NCI-H1930 (cell line): Measurements from ENCODE around the gene CCDC138.

ENCODE experiments used
- DNase-seq, 2 experiments: peaks; one replicate each; lab custom pipeline; 2025; lab: John Stamatoyannopoulos, UW

Gene CCDC138

DNA sequence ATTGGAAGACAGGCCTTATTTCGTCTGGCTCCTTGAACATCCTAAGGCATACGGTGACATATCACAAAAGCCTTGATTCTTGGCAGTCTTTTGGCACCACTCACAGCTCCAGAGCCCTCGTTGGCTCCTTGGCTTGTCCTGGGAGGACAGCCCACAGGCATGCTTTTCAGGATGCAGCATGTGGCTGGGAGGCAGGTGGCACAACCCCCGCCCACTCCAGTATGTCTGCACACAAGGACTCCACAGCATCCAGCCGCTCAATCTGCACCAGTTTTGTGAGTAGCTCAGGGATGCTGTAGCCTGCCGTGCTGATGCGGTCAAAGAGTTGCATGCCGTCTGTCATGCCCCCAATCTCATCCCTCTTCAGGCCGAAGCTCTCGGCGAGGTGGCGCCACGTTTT lies 110.2 kb downstream of the CCDC138 start:
- no peak for DNase-seq

DNA sequence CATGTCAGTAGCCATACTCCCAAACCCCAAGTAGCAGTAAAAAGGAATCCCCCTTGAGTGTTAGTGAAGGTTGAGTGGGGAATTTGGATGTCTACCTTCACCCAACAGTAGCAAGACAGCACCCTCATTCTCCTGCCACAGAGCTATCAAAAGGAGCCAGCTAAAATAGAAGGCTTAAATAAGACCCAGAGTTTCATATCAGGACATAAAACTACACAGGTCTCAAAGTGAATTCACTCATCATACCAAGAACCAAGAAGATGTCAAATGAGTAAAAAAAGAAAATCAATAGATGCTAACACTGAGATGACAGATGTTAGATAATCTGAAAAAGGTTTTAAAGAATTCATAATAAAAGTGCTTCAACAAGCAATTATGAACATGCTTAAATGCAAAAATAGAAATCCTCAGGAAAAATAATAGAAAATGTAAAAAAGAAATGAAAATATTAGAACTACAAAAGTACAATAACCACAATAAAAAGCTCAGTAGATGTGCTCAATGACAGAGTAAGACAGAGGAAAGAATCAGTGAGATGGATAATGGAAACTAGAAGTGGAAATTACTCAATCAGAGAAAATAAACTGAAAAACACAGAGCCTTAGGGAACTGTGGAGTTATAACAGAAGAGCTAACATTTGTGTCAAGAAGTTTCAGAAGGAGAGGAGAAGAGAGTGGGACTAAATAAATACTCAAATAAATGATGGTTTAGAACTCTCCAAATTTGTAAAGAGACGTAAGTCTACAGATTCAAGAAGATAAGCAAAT lies 111.9 kb downstream of the CCDC138 start:
- DNase-seq: no peak

DNA sequence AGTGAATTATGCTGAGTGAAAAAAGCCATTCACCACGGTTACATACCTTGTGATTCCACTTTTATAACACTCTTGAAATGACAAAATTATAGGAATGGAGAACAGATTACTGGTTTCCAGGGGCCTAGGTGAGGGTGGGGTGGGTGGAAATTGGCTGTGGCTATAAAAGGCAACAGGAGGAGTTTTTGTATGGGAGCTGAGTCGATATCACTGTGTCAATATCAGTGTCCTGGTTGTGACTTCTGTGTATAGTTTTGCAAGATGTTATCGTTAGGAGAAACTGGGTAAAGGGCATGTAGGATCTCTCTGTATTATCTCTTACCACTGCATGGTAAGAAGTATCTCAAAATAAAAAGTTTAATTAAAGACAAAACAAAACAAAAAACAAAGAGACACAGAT lies 118.1 kb downstream of the CCDC138 start:
- DNase-seq: no peak

DNA sequence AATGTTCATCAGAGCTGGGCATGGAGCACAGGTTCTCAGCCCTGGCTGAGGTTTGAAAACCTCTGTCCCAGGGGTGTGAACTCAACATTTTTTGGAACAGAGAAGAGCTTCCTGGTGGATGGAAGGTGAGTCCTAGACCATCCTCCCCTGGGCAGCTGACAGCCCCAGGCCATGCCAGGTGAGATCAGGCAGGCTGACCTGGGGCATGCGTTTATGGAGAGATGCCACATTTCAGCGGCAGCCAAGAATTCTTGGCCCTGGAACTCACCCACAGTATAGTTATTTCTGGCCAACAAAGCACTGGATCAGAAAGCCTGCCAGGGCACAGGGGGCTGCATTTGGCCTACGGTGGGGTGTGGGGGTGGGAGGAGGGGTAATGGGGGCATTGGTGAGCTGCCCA lies 118.6 kb downstream of the CCDC138 start:
- DNase-seq: no peak

DNA sequence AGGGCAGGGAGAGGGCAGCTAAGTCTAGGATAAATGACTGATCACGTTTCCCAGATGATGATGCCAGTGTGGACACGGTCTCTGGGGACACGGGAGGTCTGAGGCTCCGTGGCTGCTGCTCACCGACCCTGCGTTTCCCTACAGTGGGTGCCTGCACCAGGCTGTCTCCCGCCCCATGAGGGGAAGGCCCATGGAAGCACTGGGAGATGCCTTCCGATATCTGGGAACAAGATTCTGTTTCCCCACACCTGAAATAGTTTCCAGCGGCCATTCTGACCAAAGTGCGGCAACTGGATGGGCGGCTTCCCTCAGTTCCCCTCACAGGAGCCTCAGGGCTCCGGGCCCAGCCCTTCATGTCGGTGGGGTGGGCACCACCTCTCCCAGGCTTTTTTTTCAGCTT lies 119.3 kb downstream of the CCDC138 start:
- no peak for DNase-seq

DNA sequence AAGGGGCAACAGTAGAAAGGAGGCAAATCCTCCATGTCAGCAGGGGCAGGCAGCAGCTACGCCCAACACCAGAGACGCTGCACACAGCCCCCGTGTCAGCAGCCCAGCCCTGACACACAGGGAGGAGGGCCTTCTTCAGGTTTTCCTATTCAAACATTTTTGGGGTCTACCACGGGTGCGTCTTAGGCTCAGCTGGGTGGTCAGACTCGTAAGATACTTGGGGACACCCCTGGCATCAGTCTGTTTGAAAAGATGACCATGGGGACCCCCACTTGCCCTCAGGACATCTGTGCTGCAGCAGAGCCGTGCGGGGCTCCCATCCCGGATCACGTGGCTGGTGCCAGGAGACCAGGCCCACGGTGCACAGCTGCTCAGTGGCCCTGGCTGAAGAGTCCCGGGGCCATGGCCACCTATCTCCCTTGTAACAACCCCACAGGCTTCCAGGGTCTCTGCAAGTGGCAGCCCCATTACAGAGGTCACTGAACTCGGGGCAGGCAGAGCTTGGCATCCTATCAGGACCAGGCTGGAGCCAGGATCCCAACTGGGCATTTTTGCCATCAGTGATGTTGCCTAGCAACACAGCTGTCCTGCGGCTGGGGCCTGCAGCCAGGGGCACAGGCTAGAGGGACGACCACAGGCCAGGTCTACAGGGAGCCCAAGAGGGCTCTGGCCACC lies 120.0 kb downstream of the CCDC138 start:
- no peak for DNase-seq

DNA sequence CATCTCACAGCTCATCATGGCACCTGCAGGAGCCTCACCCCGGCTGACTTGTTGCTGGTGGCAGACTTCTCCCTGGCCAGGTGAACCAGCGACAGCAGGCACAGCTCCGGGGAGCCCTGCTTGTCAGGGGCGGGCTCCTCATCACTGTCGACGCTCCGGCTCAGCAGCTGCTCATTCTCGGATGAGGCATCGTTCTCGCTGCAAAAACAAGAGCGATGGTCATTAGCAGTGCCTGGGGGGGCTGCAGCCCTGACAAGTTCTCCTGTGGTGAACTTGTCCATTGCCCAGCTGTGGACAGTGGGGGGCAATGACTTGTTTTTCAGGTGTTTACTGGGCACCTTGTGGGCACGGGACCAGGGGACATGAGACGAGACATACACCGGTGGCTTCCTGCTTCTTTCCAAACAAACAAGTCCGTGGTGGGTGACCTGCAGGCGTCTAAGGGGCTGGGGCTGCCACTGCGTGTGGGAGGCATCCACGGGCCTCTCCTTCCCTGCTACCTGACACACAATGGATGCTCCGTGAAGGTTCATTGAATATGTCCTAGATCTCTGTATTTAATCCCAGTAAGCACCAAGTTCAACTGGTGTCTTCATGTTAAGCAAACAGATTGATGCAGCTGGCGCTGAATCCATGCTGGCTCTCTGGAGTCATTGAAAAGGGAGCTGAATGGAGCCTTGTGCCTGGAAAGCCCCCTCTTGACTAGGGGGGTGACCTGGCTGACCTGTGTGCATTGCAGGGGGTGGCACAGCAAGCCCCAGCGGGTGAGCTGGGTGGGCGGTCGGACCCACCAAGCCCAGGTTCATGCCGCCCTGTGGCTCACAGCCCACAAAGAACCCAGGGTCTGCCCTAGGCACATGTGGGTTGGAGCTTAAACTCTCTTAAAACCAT lies 121.5 kb downstream of the CCDC138 start:
- no peak for DNase-seq

DNA sequence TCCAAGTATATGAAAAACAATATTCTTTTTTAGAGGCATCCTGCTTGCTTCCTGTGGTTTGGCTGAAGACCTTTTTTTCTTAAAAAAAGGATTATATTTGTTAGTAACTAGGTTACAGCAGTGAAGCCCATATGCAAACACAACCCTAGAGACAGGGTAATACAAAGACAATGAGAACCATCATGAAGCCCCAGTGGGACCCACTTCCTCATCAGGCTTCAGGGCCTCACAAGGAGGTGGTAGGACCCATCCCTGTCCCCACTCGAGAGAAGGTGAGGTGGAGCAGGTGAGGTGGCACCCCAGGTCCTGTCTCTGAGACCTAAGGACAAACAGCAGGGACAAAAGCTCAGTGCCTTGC lies 122.1 kb downstream of the CCDC138 start:
- DNase-seq: no peak

DNA sequence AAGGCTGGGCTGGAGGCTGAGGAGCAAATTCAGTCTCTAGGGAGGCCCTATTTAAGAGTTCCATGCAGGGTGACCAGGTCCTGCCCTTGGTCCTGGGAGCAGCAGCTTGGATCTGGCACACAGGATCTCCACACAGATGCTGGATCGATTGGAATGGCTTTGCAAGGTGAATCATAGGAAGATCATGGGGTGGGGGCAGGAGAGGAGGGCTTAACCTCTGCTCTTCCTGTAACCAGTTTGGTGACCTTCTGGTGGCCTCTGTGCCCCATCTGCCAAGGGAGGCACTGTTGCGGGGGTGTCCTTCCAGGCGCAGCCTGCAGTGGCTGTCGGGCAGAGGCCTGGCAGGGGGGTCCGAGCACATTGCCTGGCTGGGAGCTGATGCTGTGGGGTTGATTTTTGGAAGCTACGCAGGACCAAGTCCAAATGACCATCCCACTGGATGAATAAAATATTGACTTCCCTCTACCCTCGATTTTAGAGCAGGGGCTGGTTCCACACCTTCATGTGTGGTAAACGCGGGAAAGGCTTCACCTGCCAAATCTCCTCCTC lies 122.8 kb downstream of the CCDC138 start:
- DNase-seq: no peak

DNA sequence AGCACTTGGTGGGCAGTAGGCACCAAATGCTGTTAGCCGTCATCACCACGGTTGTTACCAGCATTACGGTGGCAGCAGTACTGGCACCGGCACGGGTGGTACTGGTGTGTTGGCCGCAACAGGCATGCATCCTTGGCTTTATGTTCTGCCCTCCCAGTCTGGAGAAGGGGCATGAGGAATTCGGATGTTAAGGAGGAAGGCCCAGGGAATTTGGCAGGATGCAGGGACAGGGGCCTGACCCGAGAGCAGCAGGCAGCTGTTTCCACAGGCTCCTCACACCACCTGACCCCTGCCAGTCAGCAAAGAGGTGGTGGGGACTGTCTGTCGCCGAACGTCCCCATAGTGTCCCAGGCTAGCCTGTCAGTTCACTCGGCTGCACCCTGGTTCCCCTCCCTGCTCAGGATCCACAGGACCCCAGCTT lies 123.5 kb downstream of the CCDC138 start:
- DNase-seq: no peak

DNA sequence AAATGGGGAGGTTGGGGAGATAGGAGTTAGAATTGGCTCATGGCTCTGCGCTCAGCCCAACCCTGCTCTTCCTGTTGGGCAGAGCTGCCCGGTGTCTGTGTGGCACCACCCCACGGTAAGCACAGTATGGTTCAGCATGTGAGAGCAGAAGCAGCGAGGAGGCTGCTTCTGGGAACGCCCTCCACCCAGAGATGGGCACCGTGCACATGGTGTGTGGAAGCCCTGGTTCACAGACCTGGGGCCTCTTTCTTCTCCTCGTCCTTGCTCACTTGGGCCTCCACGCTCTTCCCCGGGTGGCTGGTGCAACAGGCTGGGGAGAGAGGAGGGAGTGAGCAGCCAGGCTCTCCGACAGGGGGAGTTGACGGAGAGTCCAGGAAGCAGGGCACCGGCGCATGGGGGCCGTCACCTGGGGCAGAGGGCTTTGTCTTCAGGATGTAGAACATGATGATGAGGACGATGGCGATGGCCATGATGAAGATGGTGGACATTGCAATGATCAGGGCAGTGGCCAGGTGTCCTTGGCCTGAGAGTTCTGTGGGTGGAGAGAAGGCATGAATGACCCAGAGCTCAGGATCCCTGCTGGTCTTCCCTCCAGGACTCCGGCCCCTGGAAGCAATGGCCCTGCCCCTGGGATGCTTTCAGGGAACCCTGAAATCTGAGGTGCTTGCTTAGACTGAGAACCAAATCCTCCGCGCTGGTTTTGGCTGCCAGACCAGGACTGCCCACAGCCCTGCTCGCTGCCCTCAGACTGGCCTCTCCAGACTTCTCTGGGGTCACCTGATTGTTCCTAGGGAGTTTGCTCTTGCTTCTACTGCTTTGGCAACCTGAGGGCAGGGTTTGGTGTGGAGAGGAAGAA lies 124.2 kb downstream of the CCDC138 start:
- DNase-seq: no peak

DNA sequence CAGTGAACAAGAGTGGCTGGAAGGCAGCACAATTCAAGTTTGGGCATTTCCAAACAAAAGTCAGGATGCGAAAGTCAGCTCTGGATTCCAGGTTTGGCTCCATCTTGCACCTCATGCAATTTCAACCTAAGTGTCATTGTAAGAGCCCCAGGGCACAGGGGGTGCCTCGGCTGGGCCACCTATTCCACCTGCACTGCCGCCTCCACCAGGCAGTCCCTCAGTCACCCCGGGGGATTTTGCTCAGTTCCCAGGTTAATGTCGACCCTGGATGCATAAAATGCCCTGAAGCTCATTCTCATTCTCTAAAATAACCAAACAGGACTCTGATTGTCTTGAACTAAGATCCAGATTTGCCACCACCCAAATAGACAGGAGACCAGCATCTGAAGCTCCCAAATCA lies 124.8 kb downstream of the CCDC138 start:
- no peak for DNase-seq

DNA sequence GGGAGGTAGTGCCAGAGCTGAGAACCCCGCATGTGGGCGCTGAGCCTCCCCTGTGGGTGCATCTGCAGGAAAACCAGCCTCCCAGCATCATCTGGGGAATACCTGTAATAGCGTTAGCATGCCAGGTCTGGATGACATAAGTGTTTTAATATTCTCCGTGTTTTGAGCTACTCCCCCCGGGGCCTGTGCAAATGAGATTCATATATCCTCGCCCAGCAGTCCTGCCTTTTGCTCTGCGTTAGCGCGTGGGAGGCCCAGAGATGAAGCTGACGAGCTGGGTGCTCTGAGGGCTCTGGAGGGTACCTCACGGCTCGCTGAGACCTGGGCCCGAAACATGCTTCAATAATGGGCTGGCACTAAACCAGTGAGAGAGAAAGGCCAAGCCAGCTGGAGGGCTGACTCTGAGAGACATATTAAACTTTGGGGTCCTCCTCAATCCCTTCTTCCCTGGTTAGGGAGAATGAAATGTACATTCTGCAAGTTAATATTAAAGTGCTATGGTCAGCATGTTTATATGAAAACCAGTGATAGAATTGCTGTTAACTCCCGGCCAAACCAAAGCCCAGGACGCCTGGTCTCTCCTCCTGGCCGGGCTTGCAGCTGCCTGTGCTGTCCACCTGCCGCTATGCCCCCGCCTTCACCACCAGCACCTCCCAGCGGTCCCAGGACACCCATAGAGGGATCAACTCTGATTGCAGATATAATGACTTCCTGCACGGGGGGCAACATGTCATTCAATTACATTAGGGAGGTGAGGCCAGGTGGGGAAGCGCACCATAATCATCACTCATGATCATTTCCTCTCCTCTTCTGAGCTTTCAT lies 125.4 kb downstream of the CCDC138 start:
- DNase-seq: no peak

DNA sequence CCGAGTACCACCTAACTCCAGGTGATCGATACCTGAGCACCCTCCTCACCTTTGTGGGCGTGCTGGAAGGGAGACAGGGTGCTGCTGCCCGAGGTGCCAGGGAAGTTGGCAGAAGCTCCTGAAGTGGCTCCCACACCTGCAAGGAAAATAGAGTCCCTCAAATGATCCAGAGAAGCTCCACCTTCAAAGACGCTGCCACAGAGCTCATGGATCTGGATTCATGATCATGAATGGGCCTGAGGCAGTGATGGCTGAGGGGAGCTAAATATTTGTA lies 126.0 kb downstream of the CCDC138 start:
- DNase-seq: no peak

DNA sequence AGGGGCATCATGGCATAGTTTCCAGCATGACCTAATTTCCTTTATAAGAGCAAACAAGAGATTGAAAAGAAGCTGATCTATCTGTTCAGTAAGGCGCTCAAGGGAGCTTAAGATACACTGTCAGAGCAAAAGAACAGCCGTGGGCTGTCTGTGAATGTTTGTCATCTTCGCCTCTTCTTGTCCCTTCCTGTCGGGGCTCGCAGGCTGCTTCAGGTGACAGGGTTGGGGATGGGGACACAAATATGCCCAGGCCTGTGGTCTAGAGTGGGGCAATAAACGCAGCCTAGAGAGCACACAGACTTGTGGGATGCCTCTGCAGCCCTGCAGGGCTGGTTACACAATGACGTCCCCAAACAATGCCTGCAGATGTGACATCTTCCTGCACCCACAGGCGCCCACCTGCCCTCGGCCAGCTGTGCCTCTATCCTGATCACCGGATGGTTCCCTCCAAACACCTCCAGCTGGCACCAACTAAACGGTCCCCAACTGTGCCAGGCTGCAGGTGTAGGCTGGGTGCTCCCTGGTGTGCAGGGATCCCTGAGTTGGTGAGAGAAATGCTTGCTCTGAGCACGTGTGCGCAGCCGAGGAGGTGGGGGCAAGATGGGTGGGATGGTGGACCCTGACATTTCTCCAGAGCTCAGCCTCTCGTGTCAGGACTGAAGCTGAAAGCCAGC lies 129.7 kb downstream of the CCDC138 start:
- no peak for DNase-seq

DNA sequence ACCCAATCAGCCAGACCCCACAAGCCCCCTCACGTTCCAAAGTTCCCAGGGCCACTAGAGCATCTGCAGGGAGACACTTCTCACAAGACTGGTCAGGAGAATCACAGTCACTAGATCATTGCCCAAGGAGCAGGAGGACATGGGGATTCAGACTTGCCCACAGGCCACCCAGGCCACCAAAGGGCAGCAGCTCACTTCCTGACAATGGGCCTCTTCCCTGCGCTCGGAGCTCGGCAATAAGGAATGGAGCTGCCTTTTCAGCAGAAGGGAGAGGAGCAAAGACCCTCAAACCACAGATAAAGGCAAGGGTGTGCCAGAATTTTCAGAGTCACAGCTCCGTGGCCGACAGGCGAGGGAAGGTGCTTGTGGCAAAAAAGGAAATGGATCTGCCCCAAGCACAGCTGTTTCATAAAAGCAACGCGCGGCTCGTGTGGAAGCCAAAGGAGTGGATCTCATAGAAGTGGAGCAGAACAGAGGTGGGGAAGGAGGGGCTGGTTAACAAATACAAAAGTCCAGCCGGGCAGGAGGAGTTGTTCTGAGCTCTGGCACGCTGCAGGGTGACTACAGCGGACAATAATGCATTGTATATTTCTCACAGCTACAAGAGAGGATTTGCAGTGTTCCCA lies 130.3 kb downstream of the CCDC138 start:
- no peak for DNase-seq

DNA sequence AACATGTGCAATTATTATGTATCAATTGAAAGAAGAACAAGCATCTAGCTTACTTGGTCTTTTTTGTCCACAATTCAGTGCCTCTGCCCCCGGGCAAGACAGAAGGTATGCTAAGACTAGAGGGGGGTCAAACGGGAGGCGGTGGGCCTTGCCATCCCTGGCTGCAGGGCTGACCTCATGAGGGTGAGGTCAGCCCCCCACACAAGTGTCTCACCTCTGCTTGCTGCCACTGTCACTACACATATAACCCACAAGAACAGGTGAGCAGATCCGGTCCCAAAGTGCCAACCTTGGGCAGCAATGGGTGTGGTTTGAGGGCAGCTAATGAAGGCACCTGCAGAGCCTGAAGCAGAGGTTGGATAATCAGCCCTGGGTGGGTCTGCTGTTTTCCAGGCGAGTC lies 131.0 kb downstream of the CCDC138 start:
- DNase-seq: no peak

DNA sequence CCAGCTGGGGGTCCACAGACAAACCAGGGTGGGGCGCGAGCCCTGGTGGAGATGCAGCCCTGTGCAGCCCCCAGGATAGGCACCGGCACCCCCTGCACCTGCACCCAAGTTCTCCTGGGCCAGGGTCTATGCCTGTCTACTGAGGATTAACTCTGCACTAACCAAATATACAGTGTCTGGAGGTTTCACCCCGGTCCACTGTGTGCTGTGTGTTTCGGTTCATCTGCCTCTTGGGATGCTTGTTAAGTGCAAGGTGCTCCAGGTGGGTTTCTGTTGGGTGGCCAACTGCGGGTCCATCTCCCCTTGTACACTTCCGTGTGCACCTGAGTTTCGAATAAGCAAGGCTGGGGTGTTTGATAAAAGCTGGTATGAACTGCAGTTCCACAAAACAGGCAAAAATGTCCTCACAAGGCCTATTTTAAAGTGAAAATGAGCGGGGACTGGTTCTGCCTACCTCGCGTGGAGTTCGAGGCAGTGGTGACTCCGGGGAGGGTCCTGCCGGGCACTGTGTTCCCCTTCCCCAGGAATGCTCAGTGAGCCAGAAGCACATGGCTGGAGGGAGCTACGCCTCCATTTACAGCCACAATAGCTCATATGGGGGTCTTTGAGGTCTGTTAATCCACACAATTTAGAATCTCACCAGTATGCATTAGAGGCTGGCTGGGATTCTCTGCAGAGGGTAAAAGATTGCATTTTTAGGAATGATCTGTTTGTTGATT lies 131.7 kb downstream of the CCDC138 start:
- no peak for DNase-seq

DNA sequence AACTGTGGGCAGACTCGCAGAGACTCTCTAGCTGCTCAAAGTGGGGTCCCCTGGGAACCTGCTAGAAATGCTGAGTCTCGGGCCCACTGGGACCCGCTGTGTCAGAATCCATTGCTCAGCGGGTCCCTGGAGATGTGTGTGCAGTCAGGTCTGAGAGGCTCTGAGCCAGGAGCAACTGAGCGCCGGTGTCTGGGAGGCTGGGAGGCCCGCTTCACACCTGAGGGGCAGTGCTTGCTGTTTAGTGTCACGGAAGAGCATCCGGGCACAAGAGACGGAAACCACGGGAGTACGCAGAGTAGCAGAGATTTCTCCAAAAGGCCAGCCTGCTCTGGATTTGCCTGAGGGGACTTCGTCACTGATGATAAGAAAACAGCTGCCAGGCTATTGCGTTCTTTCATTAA lies 132.4 kb downstream of the CCDC138 start:
- no peak for DNase-seq
